ENCODE data around the gene FAM168A.
"Not testable (repeated sequence)": the region's sequence is repeated elsewhere in the genome, so short reads cannot be mapped to it uniquely, and the experiment has no call there.

FAM168A gene

GRCh38 chr11:73454987-73455386, 142.9 kb downstream of the FAM168A start:
- Mint-ChIP-seq H3K9me3 (no peaks in the 10 kb centered on the region), H3K27me3 (no peaks in the 10 kb centered on the region), H3K4me3 (no peak overlapping the region), H3K4me1 (ENCODE audit: low read depth) (peaks cover 18% of the 10 kb centered on the region), H3K27ac (no peak overlapping the region), H3K36me3 (ENCODE audit: low read depth) (peaks cover under 1% of the 10 kb centered on the region)
- intact Hi-C loops (cut with micrococcal nuclease) = no loop called here

- no peak overlapping the region for H3K4me3 Mint-ChIP-seq
- H3K27me3 Mint-ChIP-seq = no peaks in the 10 kb centered on the region
- peaks cover 10% of the 10 kb centered on the region for H3K4me1 Mint-ChIP-seq (ENCODE audit: low read depth)
- H3K36me3 Mint-ChIP-seq (ENCODE audit: low read depth) = peaks cover 6% of the 10 kb centered on the region
- no peak overlapping the region for H3K27ac Mint-ChIP-seq
- intact Hi-C loops (cut with micrococcal nuclease) = no loop called here
- no peaks in the 10 kb centered on the region for H3K9me3 Mint-ChIP-seq
Measured at GRCh38 chr11:73453562-73453961, 144.3 kb downstream of the FAM168A start.

GRCh38 chr11:73452726-73453125, 145.2 kb downstream of the FAM168A start:
- H3K27ac Mint-ChIP-seq = no peak overlapping the region
- H3K36me3 Mint-ChIP-seq (ENCODE audit: low read depth) = peaks cover 6% of the 10 kb centered on the region
- no peak overlapping the region for H3K4me3 Mint-ChIP-seq
- H3K27me3 Mint-ChIP-seq = no peaks in the 10 kb centered on the region
- H3K4me1 Mint-ChIP-seq (ENCODE audit: low read depth) = peaks cover 10% of the 10 kb centered on the region
- no peaks in the 10 kb centered on the region for H3K9me3 Mint-ChIP-seq
- intact Hi-C loops (cut with micrococcal nuclease) = no loop called here

- Mint-ChIP-seq H3K27me3 (no peaks in the 10 kb centered on the region), H3K4me3 (no peak overlapping the region), H3K4me1 (ENCODE audit: low read depth) (peaks cover 12% of the 10 kb centered on the region), H3K9me3 (no peaks in the 10 kb centered on the region), H3K27ac (no peak overlapping the region), H3K36me3 (ENCODE audit: low read depth) (peaks cover 6% of the 10 kb centered on the region)
- intact Hi-C loops (cut with micrococcal nuclease) = no loop called here
Measured at GRCh38 chr11:73451896-73452295, 146.0 kb downstream of the FAM168A start.

- Mint-ChIP-seq H3K36me3 (ENCODE audit: low read depth) (peaks cover 10% of the 10 kb centered on the region), H3K4me3 (no peak overlapping the region), H3K4me1 (ENCODE audit: low read depth) (peaks cover 20% of the 10 kb centered on the region), H3K27me3 (no peaks in the 10 kb centered on the region), H3K9me3 (no peaks in the 10 kb centered on the region), H3K27ac (no peak overlapping the region)
- intact Hi-C loops (cut with micrococcal nuclease) = no loop called here
Measured at GRCh38 chr11:73446766-73447165, 151.1 kb downstream of the FAM168A start.

- no peaks in the 10 kb centered on the region for H3K27me3 Mint-ChIP-seq
- peaks cover 17% of the 10 kb centered on the region for H3K4me1 Mint-ChIP-seq (ENCODE audit: low read depth)
- H3K9me3 Mint-ChIP-seq = no peaks in the 10 kb centered on the region
- H3K27ac Mint-ChIP-seq = no peak overlapping the region
- H3K4me3 Mint-ChIP-seq = no peak overlapping the region
- intact Hi-C loops (cut with micrococcal nuclease) = no loop called here
- H3K36me3 Mint-ChIP-seq (ENCODE audit: low read depth) = peaks cover 16% of the 10 kb centered on the region
Measured at GRCh38 chr11:73445980-73446379, 151.9 kb downstream of the FAM168A start.

- H3K4me1 Mint-ChIP-seq (ENCODE audit: low read depth) = no peaks in the 10 kb centered on the region
- no peaks in the 10 kb centered on the region for H3K9me3 Mint-ChIP-seq
- intact Hi-C loops (cut with micrococcal nuclease) = no loop called here
- H3K36me3 Mint-ChIP-seq (ENCODE audit: low read depth) = peaks cover 17% of the 10 kb centered on the region
- no peak overlapping the region for H3K4me3 Mint-ChIP-seq
- no peak overlapping the region for H3K27ac Mint-ChIP-seq
- H3K27me3 Mint-ChIP-seq = no peaks in the 10 kb centered on the region
Measured at GRCh38 chr11:73439002-73439843, 158.7 kb downstream of the FAM168A start.

- peaks cover 14% of the 10 kb centered on the region for H3K36me3 Mint-ChIP-seq (ENCODE audit: low read depth)
- H3K27me3 Mint-ChIP-seq; H3K27ac Mint-ChIP-seq; H3K4me1 Mint-ChIP-seq (ENCODE audit: low read depth); H3K4me3 Mint-ChIP-seq; intact Hi-C loops (cut with micrococcal nuclease); H3K9me3 Mint-ChIP-seq: not testable (repeated sequence)
Measured at GRCh38 chr11:73436859-73437258, 161.1 kb downstream of the FAM168A start.

- H3K4me1 Mint-ChIP-seq (ENCODE audit: low read depth) = peaks cover 32% of the 10 kb centered on the region
- H3K27me3 Mint-ChIP-seq = no peaks in the 10 kb centered on the region
- H3K36me3 Mint-ChIP-seq (ENCODE audit: low read depth) = peaks cover 25% of the 10 kb centered on the region
- intact Hi-C loops (cut with micrococcal nuclease) = no loop called here
- no peak overlapping the region for H3K4me3 Mint-ChIP-seq
- H3K27ac Mint-ChIP-seq = no peak overlapping the region
- H3K9me3 Mint-ChIP-seq = no peaks in the 10 kb centered on the region
Measured at GRCh38 chr11:73431396-73431795, 166.5 kb downstream of the FAM168A start.

GRCh38 chr11:73430326-73430725, 167.6 kb downstream of the FAM168A start:
- Mint-ChIP-seq H3K9me3 (no peaks in the 10 kb centered on the region), H3K4me3 (no peak overlapping the region), H3K27ac (no peak overlapping the region), H3K27me3 (no peaks in the 10 kb centered on the region), H3K4me1 (ENCODE audit: low read depth) (peaks cover 43% of the 10 kb centered on the region), H3K36me3 (ENCODE audit: low read depth) (peaks cover 27% of the 10 kb centered on the region)
- intact Hi-C loops (cut with micrococcal nuclease) = no loop called here

GRCh38 chr11:73429121-73429750, 168.7 kb downstream of the FAM168A start:
- peaks cover 27% of the 10 kb centered on the region for H3K36me3 Mint-ChIP-seq (ENCODE audit: low read depth)
- H3K27me3 Mint-ChIP-seq = no peaks in the 10 kb centered on the region
- H3K27ac Mint-ChIP-seq = peak overlapping the region; percentile 37
- H3K9me3 Mint-ChIP-seq = no peaks in the 10 kb centered on the region
- H3K4me3 Mint-ChIP-seq = no peak overlapping the region
- intact Hi-C loops (cut with micrococcal nuclease) = loop anchor here (5.0 to 10.0 kb wide), 2 partner anchors 33 to 66 kb away; no protein-coding TSS in a partner anchor
- peaks cover 52% of the 10 kb centered on the region for H3K4me1 Mint-ChIP-seq (ENCODE audit: low read depth)

GRCh38 chr11:73428699-73429098, 169.2 kb downstream of the FAM168A start:
- Mint-ChIP-seq H3K9me3 (no peaks in the 10 kb centered on the region), H3K36me3 (ENCODE audit: low read depth) (peaks cover 27% of the 10 kb centered on the region), H3K27me3 (no peaks in the 10 kb centered on the region), H3K4me1 (ENCODE audit: low read depth) (peaks cover 57% of the 10 kb centered on the region), H3K27ac (no peak overlapping the region), H3K4me3 (no peak overlapping the region)
- intact Hi-C loops (cut with micrococcal nuclease) = loop anchor here (5.0 to 10.0 kb wide), 2 partner anchors 34 to 66 kb away; no protein-coding TSS in a partner anchor

- H3K27me3 Mint-ChIP-seq = no peaks in the 10 kb centered on the region
- H3K27ac Mint-ChIP-seq = peak overlapping the region; percentile 56
- H3K4me3 Mint-ChIP-seq = no peak overlapping the region
Measured at GRCh38 chr11:73428227-73428626, 169.7 kb downstream of the FAM168A start.

GRCh38 chr11:73426219-73426850, 171.6 kb downstream of the FAM168A start:
- no peaks in the 10 kb centered on the region for H3K9me3 Mint-ChIP-seq
- H3K36me3 Mint-ChIP-seq (ENCODE audit: low read depth) = peaks cover 36% of the 10 kb centered on the region
- H3K4me1 Mint-ChIP-seq (ENCODE audit: low read depth) = peaks cover 68% of the 10 kb centered on the region
- no peak overlapping the region for H3K4me3 Mint-ChIP-seq
- H3K27me3 Mint-ChIP-seq = no peaks in the 10 kb centered on the region
- H3K27ac Mint-ChIP-seq = peak overlapping the region; percentile 82
- intact Hi-C loops (cut with micrococcal nuclease) = loop anchor here (5.0 to 10.0 kb wide), 2 partner anchors 36 to 68 kb away; no protein-coding TSS in a partner anchor

More at GRCh38 chr11:73428227-73428626, 169.7 kb downstream of the FAM168A start:
- intact Hi-C loops (cut with micrococcal nuclease) = loop anchor here (5.0 to 10.0 kb wide), 2 partner anchors 34 to 67 kb away; no protein-coding TSS in a partner anchor
- Mint-ChIP-seq H3K4me1 (ENCODE audit: low read depth) (peaks cover 62% of the 10 kb centered on the region), H3K36me3 (ENCODE audit: low read depth) (peaks cover 29% of the 10 kb centered on the region), H3K9me3 (no peaks in the 10 kb centered on the region)
